Neuron (in vitro differentiated cells): ENCODE measurements around the gene MRC2.
"Not testable (repeated sequence)": the region's sequence is repeated elsewhere in the genome, so short reads cannot be mapped to it uniquely, and the experiment has no call there.

Experiments used
- H2AFZ ChIP-seq: one replicate; pipeline ENCODE4 v1.6.1; 2013; ENCODE audit warnings: low read depth, mild to moderate bottlenecking, inconsistent platforms, low read length, moderate library complexity
- H3K27me3 ChIP-seq: one replicate; pipeline ENCODE4 v1.6.1; 2013; ENCODE audit warnings: low read length; ENCODE audit not compliant: insufficient read depth
- H3K36me3 ChIP-seq: one replicate; pipeline ENCODE4 v1.6.1; 2013; ENCODE audit warnings: low read length; ENCODE audit not compliant: insufficient read depth
- H3K4me1 ChIP-seq: one replicate; pipeline ENCODE4 v1.6.1; 2013; ENCODE audit warnings: low read length; ENCODE audit not compliant: insufficient read depth
- H3K4me3 ChIP-seq: 2 replicates; pipeline ENCODE4 v1.5.1; 2013; ENCODE audit warnings: mild to moderate bottlenecking, low read length, moderate library complexity
- H3K9me3 ChIP-seq: one replicate; pipeline ENCODE4 v1.6.1; 2013; ENCODE audit warnings: low read length

Gene MRC2, protein sequence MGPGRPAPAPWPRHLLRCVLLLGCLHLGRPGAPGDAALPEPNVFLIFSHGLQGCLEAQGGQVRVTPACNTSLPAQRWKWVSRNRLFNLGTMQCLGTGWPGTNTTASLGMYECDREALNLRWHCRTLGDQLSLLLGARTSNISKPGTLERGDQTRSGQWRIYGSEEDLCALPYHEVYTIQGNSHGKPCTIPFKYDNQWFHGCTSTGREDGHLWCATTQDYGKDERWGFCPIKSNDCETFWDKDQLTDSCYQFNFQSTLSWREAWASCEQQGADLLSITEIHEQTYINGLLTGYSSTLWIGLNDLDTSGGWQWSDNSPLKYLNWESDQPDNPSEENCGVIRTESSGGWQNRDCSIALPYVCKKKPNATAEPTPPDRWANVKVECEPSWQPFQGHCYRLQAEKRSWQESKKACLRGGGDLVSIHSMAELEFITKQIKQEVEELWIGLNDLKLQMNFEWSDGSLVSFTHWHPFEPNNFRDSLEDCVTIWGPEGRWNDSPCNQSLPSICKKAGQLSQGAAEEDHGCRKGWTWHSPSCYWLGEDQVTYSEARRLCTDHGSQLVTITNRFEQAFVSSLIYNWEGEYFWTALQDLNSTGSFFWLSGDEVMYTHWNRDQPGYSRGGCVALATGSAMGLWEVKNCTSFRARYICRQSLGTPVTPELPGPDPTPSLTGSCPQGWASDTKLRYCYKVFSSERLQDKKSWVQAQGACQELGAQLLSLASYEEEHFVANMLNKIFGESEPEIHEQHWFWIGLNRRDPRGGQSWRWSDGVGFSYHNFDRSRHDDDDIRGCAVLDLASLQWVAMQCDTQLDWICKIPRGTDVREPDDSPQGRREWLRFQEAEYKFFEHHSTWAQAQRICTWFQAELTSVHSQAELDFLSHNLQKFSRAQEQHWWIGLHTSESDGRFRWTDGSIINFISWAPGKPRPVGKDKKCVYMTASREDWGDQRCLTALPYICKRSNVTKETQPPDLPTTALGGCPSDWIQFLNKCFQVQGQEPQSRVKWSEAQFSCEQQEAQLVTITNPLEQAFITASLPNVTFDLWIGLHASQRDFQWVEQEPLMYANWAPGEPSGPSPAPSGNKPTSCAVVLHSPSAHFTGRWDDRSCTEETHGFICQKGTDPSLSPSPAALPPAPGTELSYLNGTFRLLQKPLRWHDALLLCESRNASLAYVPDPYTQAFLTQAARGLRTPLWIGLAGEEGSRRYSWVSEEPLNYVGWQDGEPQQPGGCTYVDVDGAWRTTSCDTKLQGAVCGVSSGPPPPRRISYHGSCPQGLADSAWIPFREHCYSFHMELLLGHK (N-terminal part only)

DNA sequence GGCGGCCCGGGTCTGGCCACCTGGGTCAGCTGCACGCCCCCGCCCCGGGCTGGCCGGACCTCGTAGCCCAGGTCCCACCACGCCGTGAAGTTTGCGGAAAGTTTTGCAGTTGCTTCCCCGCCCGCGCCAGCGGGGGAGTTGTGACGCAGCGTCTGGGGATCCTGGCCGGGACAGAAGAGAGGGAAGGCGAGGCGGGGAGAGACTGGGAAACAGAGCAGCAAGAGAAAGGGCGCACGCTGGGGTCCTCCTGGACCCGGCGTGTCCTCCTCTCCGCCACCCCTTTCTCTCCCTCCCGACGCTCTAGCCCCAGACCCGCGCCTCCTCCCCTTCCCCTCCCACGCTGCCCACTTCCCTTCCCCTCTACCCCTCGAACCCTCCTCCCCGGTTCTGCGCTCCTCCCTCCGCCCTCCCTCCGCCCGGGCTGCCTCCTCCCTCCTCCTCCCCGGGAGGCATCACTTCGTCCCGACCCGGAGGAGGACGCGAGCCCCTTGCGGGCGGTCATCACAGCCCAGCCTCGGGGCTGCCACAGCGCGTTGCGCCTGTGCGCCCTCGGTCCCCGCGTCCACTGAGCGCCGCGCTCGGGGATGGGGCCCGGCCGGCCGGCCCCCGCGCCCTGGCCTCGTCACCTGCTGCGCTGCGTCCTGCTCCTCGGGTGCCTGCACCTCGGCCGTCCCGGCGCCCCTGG, at the start of gene MRC2:
Gene MRC2, plus strand, starts transcription at position 452 of the 685 bp plus-strand sequence. Its CDS starts 133 bp downstream, at position 585.
- Histone ChIP-seq H3K4me1 (peaks cover 44% of the 10 kb centered on the region), H3K36me3 (peaks cover 13% of the 10 kb centered on the region), H3K27me3 (no peaks in the 10 kb centered on the region), H3K4me3 (peak within 1 kb of the TSS; percentile 75), H3K9me3 (no peaks in the 10 kb centered on the region), H2AFZ (peak within 1 kb of the TSS; percentile 57)

- Histone ChIP-seq H3K9me3 (no peaks in the 10 kb centered on the region), H2AFZ (no peak overlapping the region), H3K4me3 (no peak overlapping the region), H3K4me1 (no peaks in the 10 kb centered on the region), H3K27me3 (no peaks in the 10 kb centered on the region), H3K36me3 (peaks cover 57% of the 10 kb centered on the region)
These were observed 48.5 kb upstream of the MRC2 start for GRCh38 chr17:62578757-62579487.

GRCh38 chr17:62580947-62581346, 46.5 kb upstream of the MRC2 start:
- Histone ChIP-seq H3K4me3 (no peak overlapping the region), H3K4me1 (no peaks in the 10 kb centered on the region), H3K9me3 (no peaks in the 10 kb centered on the region), H3K27me3 (no peaks in the 10 kb centered on the region), H3K36me3 (peaks cover 51% of the 10 kb centered on the region), H2AFZ (no peak overlapping the region)

DNA sequence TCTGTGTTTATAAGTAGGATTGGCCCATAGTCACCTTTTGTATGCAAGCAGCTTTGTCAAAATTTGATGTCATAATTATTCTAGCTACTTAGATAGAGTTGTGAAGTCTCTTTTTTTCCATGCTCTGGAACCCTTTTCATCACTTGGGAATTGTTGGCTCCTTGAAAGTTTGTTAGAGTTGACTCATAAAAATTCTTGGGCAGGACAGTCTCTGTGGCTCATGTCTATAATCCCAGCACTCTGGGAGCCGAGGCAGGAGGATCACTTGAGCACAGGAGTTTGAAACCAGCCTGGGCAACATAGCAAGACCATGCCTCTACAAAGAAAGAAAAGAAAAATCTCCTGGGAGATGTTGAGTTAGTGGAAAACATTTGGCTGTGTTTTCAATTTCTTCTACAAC, 45.7 kb upstream of the MRC2 start:
- no peaks in the 10 kb centered on the region for H3K27me3 ChIP-seq
- H3K9me3 ChIP-seq = no peaks in the 10 kb centered on the region
- no peaks in the 10 kb centered on the region for H3K4me1 ChIP-seq
- no peak overlapping the region for H2AFZ ChIP-seq
- no peak overlapping the region for H3K4me3 ChIP-seq
- peaks cover 48% of the 10 kb centered on the region for H3K36me3 ChIP-seq

- Histone ChIP-seq H3K27me3 (no peaks in the 10 kb centered on the region), H3K9me3 (peaks cover 2% of the 10 kb centered on the region), H2AFZ (no peak overlapping the region), H3K36me3 (peaks cover 51% of the 10 kb centered on the region), H3K4me1 (no peaks in the 10 kb centered on the region), H3K4me3 (no peak overlapping the region)
These were observed 39.9 kb upstream of the MRC2 start for GRCh38 chr17:62587554-62587953.

DNA sequence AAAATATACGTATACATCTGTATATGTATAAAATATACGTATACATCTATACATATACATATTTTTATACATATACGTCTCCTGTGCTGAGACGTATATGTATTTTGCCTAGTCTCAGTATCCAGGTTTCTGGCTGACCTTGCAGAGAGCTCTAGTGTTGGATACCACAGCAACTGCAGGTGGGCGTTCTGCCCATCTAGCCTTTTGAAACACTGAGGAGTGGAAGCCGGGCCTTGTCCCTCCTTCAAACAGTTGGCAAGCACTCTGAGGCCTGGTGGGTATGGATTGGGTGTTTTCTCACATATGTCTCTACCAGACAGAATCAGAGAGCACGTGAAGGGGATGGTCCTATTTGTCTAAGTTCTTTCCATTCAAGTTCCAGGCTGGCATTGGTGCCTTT, 39.4 kb upstream of the MRC2 start:
- H3K4me3 ChIP-seq = no peak overlapping the region
- peaks cover 2% of the 10 kb centered on the region for H3K9me3 ChIP-seq
- H3K4me1 ChIP-seq = no peaks in the 10 kb centered on the region
- peaks cover 55% of the 10 kb centered on the region for H3K36me3 ChIP-seq
- no peaks in the 10 kb centered on the region for H3K27me3 ChIP-seq
- H2AFZ ChIP-seq = no peak overlapping the region

DNA sequence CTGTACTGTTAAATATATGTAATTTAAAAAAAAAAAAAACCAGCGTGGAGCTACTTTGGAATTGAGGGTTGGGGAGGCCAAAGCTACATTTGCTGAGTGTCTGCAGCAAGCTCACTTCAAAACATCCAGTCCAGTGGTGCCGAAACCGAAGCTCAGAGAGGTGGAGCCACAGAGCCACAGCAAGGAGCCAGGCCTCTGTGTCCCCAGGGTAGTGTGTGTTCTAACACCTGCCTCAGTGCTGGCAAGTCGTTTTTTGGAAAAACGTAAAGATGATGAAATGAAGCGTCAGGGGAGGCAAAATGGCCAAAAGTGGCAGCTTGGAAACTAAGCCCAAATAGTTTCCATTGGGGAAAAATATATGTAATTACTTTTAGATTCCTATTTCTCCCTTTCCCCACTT, 36.1 kb upstream of the MRC2 start:
- no peaks in the 10 kb centered on the region for H3K27me3 ChIP-seq
- H3K9me3 ChIP-seq = peaks cover 24% of the 10 kb centered on the region
- H3K4me3 ChIP-seq = no peak overlapping the region
- peaks cover 53% of the 10 kb centered on the region for H3K36me3 ChIP-seq
- H2AFZ ChIP-seq = no peak overlapping the region
- H3K4me1 ChIP-seq = no peaks in the 10 kb centered on the region

- not testable (repeated sequence) for H3K27me3 ChIP-seq, H3K4me3 ChIP-seq, H2AFZ ChIP-seq, H3K4me1 ChIP-seq
- Histone ChIP-seq H3K36me3 (peaks cover 56% of the 10 kb centered on the region), H3K9me3 (peaks cover 29% of the 10 kb centered on the region)
These were observed 35.6 kb upstream of the MRC2 start for GRCh38 chr17:62591822-62592221.

- Histone ChIP-seq H3K4me1 (no peaks in the 10 kb centered on the region), H2AFZ (no peak overlapping the region), H3K27me3 (no peaks in the 10 kb centered on the region), H3K9me3 (peaks cover 34% of the 10 kb centered on the region), H3K4me3 (no peak overlapping the region), H3K36me3 (peaks cover 56% of the 10 kb centered on the region)
These were observed 35.0 kb upstream of the MRC2 start for GRCh38 chr17:62592341-62593099.

- Histone ChIP-seq H3K9me3 (peaks cover 34% of the 10 kb centered on the region), H3K36me3 (peaks cover 61% of the 10 kb centered on the region), H3K4me1 (no peaks in the 10 kb centered on the region), H3K4me3 (no peak overlapping the region), H3K27me3 (no peaks in the 10 kb centered on the region), H2AFZ (no peak overlapping the region)
These were observed 32.0 kb upstream of the MRC2 start for GRCh38 chr17:62595484-62595883.

DNA sequence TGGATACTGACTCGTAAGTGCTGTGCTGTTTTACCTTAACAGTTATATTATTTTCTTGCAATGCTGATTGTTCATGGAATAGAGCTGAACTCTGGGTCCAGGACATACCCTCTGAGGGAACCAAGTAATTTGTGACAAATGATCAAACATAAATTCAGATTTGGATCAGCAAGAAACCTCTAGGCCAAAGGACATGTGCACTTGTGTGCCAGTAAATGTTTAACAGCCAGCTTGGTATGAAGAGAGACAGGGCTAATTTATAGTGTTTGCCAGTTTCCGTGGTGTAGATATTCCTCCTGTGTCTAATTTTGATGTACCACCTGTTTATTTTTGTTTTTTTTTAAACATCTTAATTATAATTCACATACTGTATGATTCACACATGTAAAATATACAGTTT, 30.8 kb upstream of the MRC2 start:
- Histone ChIP-seq H3K4me3 (no peak overlapping the region), H3K36me3 (peaks cover 68% of the 10 kb centered on the region), H3K27me3 (no peaks in the 10 kb centered on the region), H2AFZ (no peak overlapping the region), H3K9me3 (peaks cover 34% of the 10 kb centered on the region), H3K4me1 (no peaks in the 10 kb centered on the region)
